Mesendoderm (in vitro differentiated cells): ENCODE measurements around the gene TGM6.
A peak's percentile ranks its signal among the peaks of the same experiment; 100 is the strongest.

Experiments used
- DNase-seq: peaks from one replicate; pipeline ENCODE4 v3.0.0; 2013
- H2AK5ac ChIP-seq: 2 replicates; pipeline ENCODE4 v1.6.1; 2013; ENCODE audit warnings: low read length, inconsistent platforms
- H2BK120ac ChIP-seq: 2 replicates; pipeline ENCODE4 v1.6.1; 2013; ENCODE audit warnings: low read depth, mild to moderate bottlenecking, low read length, moderate library complexity, mixed read lengths
- H2BK15ac ChIP-seq: replicated peaks from 2 replicates; pipeline ENCODE4 v1.6.1; 2013; ENCODE audit warnings: low read depth, mild to moderate bottlenecking, moderate library complexity
- H2BK5ac ChIP-seq: 2 replicates; pipeline ENCODE4 v1.6.1; 2013; ENCODE audit warnings: low read length, inconsistent platforms
- H3K18ac ChIP-seq: 2 replicates; pipeline ENCODE4 v1.6.1; 2013; ENCODE audit warnings: mild to moderate bottlenecking, low read length, mixed read lengths
- H3K23ac ChIP-seq: one replicate; pipeline ENCODE4 v1.6.1; 2013; ENCODE audit warnings: low read length
- H3K27ac ChIP-seq: 2 replicates; pipeline ENCODE4 v1.5.1; 2013; ENCODE audit warnings: low read depth, mild to moderate bottlenecking, inconsistent platforms, low read length, moderate library complexity
- H3K27me3 ChIP-seq: 2 replicates; pipeline ENCODE4 v1.6.1; 2013; ENCODE audit warnings: low read length, control low read depth, mild to moderate bottlenecking, inconsistent platforms; ENCODE audit not compliant: insufficient read depth, poor library complexity
- H3K36me3 ChIP-seq: 2 replicates; pipeline ENCODE4 v1.6.1; 2013; ENCODE audit warnings: low read length, inconsistent platforms; ENCODE audit not compliant: control insufficient read depth, insufficient read depth
- H3K4ac ChIP-seq: one replicate; pipeline ENCODE4 v1.6.1; 2013; ENCODE audit warnings: low read depth, mild to moderate bottlenecking, low read length, moderate library complexity
- H3K4me1 ChIP-seq: 2 replicates; pipeline ENCODE4 v1.6.1; 2013; ENCODE audit warnings: low read depth, low read length, inconsistent platforms; ENCODE audit not compliant: control insufficient read depth
- H3K4me2 ChIP-seq: 2 replicates; pipeline ENCODE4 v1.6.1; 2013; ENCODE audit warnings: low read length
- H3K4me3 ChIP-seq: 2 replicates; pipeline ENCODE4 v1.5.1; 2013; ENCODE audit warnings: mild to moderate bottlenecking, low read length
- H3K56ac ChIP-seq: one replicate; pipeline ENCODE4 v1.6.1; 2013; ENCODE audit warnings: low read length
- H3K79me1 ChIP-seq: 2 replicates; pipeline ENCODE4 v1.6.1; 2013; ENCODE audit warnings: low read length, inconsistent platforms
- H3K79me2 ChIP-seq: 2 replicates; pipeline ENCODE4 v1.6.1; 2013; ENCODE audit warnings: mild to moderate bottlenecking, low read length; ENCODE audit not compliant: control insufficient read depth, insufficient read depth
- H3K9ac ChIP-seq: 2 replicates; pipeline ENCODE4 v1.6.1; 2013; ENCODE audit warnings: low read length, inconsistent platforms
- H4K5ac ChIP-seq: one replicate; pipeline ENCODE4 v1.6.1; 2013; ENCODE audit warnings: low read length
- H4K8ac ChIP-seq: one replicate; pipeline ENCODE4 v1.6.1; 2013; ENCODE audit warnings: low read depth, mild to moderate bottlenecking, control low read depth, low read length, moderate library complexity
- WGBS: extraction: QIAGEN DNeasy Blood & Tissue Kit; methylation state at CpG from one replicate; pipeline ENCODE4 v1.1.7; 2013; ENCODE audit warnings: low lambda C conversion rate, missing lambda C conversion rate; ENCODE audit not compliant: insufficient coverage; ENCODE audit errors: extremely low coverage; 5-methylcytosine and 5-hydroxymethylcytosine counted together

The TGM6 gene

DNA sequence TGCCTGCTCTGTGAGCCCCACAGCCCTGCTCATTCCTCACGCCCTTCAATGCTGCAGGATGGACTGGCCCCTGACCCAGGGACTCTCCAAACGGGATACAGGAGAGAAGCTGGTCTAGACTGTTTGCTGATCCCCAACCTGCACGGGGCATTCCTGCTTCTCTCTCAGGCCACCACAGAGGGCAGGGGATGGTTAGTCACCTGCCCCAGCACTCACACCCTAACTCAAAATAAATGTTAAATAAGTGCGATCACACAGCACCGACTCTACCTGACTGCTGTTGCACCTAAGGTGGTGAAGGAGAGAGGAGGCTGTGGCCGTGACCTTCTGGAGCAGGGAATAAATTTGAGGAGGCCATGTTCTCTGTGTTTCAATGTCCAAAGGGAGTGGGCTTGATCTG lies 39.9 kb upstream of the TGM6 start:
- no peaks in the 10 kb centered on the region for H3K36me3 ChIP-seq
- no peaks in the 10 kb centered on the region for H3K4me1 ChIP-seq
- no peak overlapping the region for H3K4me3 ChIP-seq
- no peak overlapping the region for H2BK15ac ChIP-seq
- no peak overlapping the region for H3K9ac ChIP-seq
- no peak overlapping the region for H2BK120ac ChIP-seq
- no peak overlapping the region for H2BK5ac ChIP-seq
- H3K27ac ChIP-seq, result no peak overlapping the region
- no peak overlapping the region for H3K23ac ChIP-seq
- no peak for DNase-seq
- no peaks in the 10 kb centered on the region for H3K79me2 ChIP-seq
- no peak overlapping the region for H4K8ac ChIP-seq
- no peak overlapping the region for H3K4ac ChIP-seq
- no peak overlapping the region for H3K4me2 ChIP-seq
- no peaks in the 10 kb centered on the region for H3K27me3 ChIP-seq
- no peak overlapping the region for H3K18ac ChIP-seq
- H2AK5ac ChIP-seq, result no peak overlapping the region
- WGBS, result no CpG with 5 or more reads among the region's 6 CpGs
- no peak overlapping the region for H3K56ac ChIP-seq
- no peaks in the 10 kb centered on the region for H3K79me1 ChIP-seq
- H4K5ac ChIP-seq, result no peak overlapping the region

- Histone ChIP-seq H3K18ac (no peak overlapping the region), H3K36me3 (no peaks in the 10 kb centered on the region), H2BK5ac (no peak overlapping the region), H3K4me2 (no peak overlapping the region), H3K27me3 (no peaks in the 10 kb centered on the region), H3K23ac (no peak overlapping the region), H3K4me1 (no peaks in the 10 kb centered on the region), H3K27ac (no peak overlapping the region), H3K4ac (no peak overlapping the region), H3K4me3 (no peak overlapping the region), H2AK5ac (no peak overlapping the region), H4K8ac (no peak overlapping the region), H2BK120ac (no peak overlapping the region), H3K56ac (no peak overlapping the region), H3K79me1 (no peaks in the 10 kb centered on the region), H3K79me2 (no peaks in the 10 kb centered on the region), H4K5ac (no peak overlapping the region), H2BK15ac (no peak overlapping the region), H3K9ac (no peak overlapping the region)
- WGBS, result no CpG with 5 or more reads among the region's 7 CpGs
- no peak for DNase-seq
These were observed 39.4 kb upstream of the TGM6 start for GRCh38 chr20:2341336-2341735.

- Histone ChIP-seq H2BK5ac (no peak overlapping the region), H3K79me2 (no peaks in the 10 kb centered on the region), H3K56ac (no peak overlapping the region), H3K23ac (no peak overlapping the region), H3K4me3 (no peak overlapping the region), H3K4me2 (no peak overlapping the region), H3K27me3 (no peaks in the 10 kb centered on the region), H2BK120ac (no peak overlapping the region), H3K9ac (no peak overlapping the region), H3K18ac (no peak overlapping the region), H2BK15ac (no peak overlapping the region), H3K79me1 (no peaks in the 10 kb centered on the region), H4K5ac (no peak overlapping the region), H3K36me3 (no peaks in the 10 kb centered on the region), H4K8ac (no peak overlapping the region), H3K4me1 (no peaks in the 10 kb centered on the region), H3K27ac (no peak overlapping the region), H3K4ac (no peak overlapping the region), H2AK5ac (no peak overlapping the region)
- DNase-seq, result no peak
- WGBS, result no CpG with 5 or more reads among the region's 3 CpGs
These were observed 38.5 kb upstream of the TGM6 start for GRCh38 chr20:2342243-2342642.

DNA sequence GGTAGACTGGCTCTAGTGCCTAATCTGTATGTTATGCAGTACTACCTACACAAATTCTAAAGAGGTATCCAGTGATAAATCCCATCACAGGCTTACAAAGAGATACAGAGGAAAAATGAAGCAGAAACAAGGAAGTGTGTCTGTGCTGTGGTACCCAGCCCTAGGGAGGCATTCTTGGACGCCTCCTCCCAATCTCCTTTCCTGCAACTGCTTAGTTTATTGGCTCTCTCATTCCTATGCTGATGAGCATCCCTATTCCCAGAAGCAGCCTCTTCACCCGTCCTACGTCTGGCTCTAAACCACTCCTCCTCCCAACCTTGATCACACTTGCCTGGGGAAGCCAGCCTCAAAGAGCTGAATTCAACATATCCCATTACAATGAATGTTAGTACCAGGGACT lies 34.5 kb upstream of the TGM6 start:
- Histone ChIP-seq H4K8ac (no peak overlapping the region), H3K4me3 (no peak overlapping the region), H3K27me3 (no peaks in the 10 kb centered on the region), H3K36me3 (no peaks in the 10 kb centered on the region), H3K79me2 (no peaks in the 10 kb centered on the region), H3K4me2 (no peak overlapping the region), H3K56ac (no peak overlapping the region), H3K27ac (no peak overlapping the region), H3K18ac (no peak overlapping the region), H2BK15ac (no peak overlapping the region), H3K9ac (no peak overlapping the region), H3K23ac (no peak overlapping the region), H3K4me1 (no peaks in the 10 kb centered on the region), H2BK120ac (no peak overlapping the region), H2BK5ac (no peak overlapping the region), H3K4ac (no peak overlapping the region), H4K5ac (no peak overlapping the region), H2AK5ac (no peak overlapping the region), H3K79me1 (no peaks in the 10 kb centered on the region)
- no CpG with 5 or more reads among the region's 3 CpGs for WGBS
- peak; percentile 8 for DNase-seq

GRCh38 chr20:2348336-2348735 lies 32.4 kb upstream of the TGM6 start:
- H3K27ac ChIP-seq, result no peak overlapping the region
- H3K23ac ChIP-seq, result no peak overlapping the region
- no peak overlapping the region for H3K18ac ChIP-seq
- no peak overlapping the region for H4K5ac ChIP-seq
- H3K79me1 ChIP-seq, result no peaks in the 10 kb centered on the region
- no peak overlapping the region for H4K8ac ChIP-seq
- no peaks in the 10 kb centered on the region for H3K27me3 ChIP-seq
- H2BK120ac ChIP-seq, result no peak overlapping the region
- DNase-seq, result no peak
- H3K4me2 ChIP-seq, result no peak overlapping the region
- no peaks in the 10 kb centered on the region for H3K4me1 ChIP-seq
- no peak overlapping the region for H3K4me3 ChIP-seq
- no peak overlapping the region for H3K9ac ChIP-seq
- no peak overlapping the region for H2BK15ac ChIP-seq
- no peak overlapping the region for H2AK5ac ChIP-seq
- H3K56ac ChIP-seq, result no peak overlapping the region
- no peaks in the 10 kb centered on the region for H3K79me2 ChIP-seq
- no CpG with 5 or more reads among the region's 5 CpGs for WGBS
- no peaks in the 10 kb centered on the region for H3K36me3 ChIP-seq
- no peak overlapping the region for H3K4ac ChIP-seq
- no peak overlapping the region for H2BK5ac ChIP-seq

DNA sequence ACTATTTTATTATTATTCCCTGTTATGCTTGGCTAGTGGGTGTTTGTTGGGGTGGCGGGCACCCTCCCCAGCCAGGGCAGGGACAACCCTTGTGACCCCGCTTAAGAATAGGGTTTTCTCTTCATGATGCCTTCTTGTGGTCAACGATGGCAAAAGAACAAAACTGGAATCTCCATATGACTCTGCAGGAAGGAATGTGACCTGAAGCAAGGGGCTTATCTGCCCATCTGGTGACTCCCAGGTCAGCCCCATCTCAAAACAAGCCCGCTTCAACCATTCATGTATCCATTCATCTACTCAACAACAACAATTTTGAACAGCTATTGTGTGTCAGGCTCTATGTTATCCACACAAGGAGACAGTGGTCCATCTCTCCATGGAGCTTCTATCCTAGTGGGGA lies 30.9 kb upstream of the TGM6 start:
- Histone ChIP-seq H4K5ac (no peak overlapping the region), H3K79me1 (no peaks in the 10 kb centered on the region), H3K36me3 (no peaks in the 10 kb centered on the region), H4K8ac (no peak overlapping the region), H2BK5ac (no peak overlapping the region), H3K27ac (no peak overlapping the region), H3K4ac (no peak overlapping the region), H2BK15ac (no peak overlapping the region), H3K9ac (no peak overlapping the region), H2BK120ac (no peak overlapping the region), H3K18ac (no peak overlapping the region), H3K79me2 (no peaks in the 10 kb centered on the region), H3K23ac (no peak overlapping the region), H3K4me2 (no peak overlapping the region), H3K4me3 (no peak overlapping the region), H3K27me3 (no peaks in the 10 kb centered on the region), H2AK5ac (no peak overlapping the region), H3K4me1 (no peaks in the 10 kb centered on the region), H3K56ac (no peak overlapping the region)
- WGBS, result no CpG with 5 or more reads among the region's 4 CpGs
- peak; percentile 85 for DNase-seq
